Raji (cell line): ENCODE results near the gene DCST1.

ENCODE experiments used
- POLR2A ChIP-seq: IDR thresholded peaks from 2 replicates; pipeline ENCODE4 v1.6.1; 2011; ENCODE audit warnings: low read depth, low read length, control low read depth; ENCODE audit not compliant: insufficient read depth

The DCST1 gene

GRCh38 chr1:155016231-155016831 is 17.3 kb upstream of the DCST1 start:
- TF ChIP-seq POLR2A = no peak

GRCh38 chr1:155017041-155017945 is 16.3 kb upstream of the DCST1 start:
- 0 out of 2 replicates have a peak, but pooled peaks have one; percentile 36 for TF ChIP-seq POLR2A

- no peak for TF ChIP-seq POLR2A
These were observed 15.7 kb upstream of the DCST1 start for GRCh38 chr1:155017946-155018316.

DNA sequence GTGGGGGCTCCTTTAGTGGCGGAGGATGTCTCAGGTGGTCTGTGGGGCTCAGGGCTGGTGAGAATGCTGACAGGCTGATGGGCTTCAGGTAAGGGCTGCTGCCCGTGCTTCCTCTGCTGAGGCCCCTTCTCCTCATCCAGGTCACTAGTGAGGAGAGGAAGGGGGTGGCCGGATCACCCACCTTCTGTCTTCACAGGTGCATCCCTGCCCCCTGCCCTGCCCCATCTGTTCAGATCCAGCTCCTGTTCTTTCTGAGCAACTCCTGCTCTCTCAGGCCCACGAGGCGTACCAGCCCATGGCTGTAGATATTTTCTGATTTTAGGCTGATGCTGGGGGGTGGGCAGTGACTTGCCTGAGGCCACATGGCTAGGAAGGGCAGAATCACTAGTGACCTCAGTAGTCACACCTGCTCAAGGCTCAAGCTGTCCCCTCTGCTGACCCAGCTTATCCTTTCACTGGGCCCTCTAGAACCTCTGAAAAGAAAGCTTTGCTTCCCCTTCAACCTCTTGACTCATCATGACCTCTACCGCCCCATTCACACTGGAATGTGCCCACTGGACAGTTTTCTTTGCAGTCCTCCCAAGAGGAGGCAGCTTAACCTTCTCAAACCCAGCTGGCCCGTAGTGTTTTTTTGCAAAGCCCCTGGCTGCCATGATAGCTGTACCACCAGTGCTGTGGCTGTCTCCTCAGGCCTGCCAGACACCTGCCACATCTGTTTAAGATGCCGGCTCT is 14.8 kb upstream of the DCST1 start:
- no peak for TF ChIP-seq POLR2A

- TF ChIP-seq POLR2A = no peak
These were observed 14.0 kb upstream of the DCST1 start for GRCh38 chr1:155019377-155020245.

GRCh38 chr1:155022136-155022926 is 11.3 kb upstream of the DCST1 start:
- TF ChIP-seq POLR2A = no peak

GRCh38 chr1:155022927-155023236 is 10.7 kb upstream of the DCST1 start:
- no peak for TF ChIP-seq POLR2A

DNA sequence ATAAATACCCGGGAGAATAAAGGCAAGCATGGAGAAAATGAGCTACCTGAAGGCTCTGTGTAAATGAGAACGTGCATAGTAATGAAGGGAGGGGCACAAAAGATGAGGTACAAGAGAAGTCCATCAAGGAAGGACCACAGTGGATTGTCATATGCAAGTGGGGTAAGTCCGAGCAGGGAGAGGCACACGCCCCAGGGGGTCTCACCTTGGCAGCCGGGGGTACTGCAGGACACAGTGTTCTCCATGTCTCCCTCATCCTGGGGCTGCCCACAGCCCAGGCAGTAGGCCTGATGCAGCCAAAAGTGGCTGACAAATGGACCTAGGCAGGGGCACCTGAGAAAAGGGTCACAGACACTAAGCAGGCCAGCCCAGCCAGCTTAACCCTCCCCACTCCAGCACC is 10.0 kb upstream of the DCST1 start:
- no peak for TF ChIP-seq POLR2A

DNA sequence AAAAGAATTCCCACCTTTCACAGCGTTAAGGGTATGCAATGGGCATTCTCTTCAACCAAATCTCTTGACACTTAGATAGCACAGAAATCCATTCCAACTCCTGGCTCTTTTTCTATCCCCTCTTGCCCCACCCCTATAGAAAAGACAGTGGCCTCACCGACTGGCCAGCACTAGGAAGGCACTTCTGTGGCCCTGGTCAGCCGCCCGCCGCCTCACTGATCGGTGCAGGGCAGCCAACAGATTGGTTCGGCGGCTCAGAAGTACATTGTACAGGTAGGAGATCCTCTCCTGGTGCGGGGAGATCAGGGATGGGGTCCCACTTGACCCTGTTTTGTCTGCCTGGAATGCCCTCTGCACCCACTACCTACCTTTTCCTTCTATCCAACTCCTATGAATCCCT is 9.3 kb upstream of the DCST1 start:
- TF ChIP-seq POLR2A = no peak

- TF ChIP-seq POLR2A = no peak
These were observed 7.5 kb upstream of the DCST1 start for GRCh38 chr1:155026154-155026553.

- no peak for TF ChIP-seq POLR2A
These were observed 7.0 kb upstream of the DCST1 start for GRCh38 chr1:155026588-155026987.

- no peak for TF ChIP-seq POLR2A
These were observed 3.9 kb upstream of the DCST1 start for GRCh38 chr1:155029513-155030242.

- no peak for TF ChIP-seq POLR2A
These were observed 3.3 kb upstream of the DCST1 start for GRCh38 chr1:155030243-155030795.
